Measurements from ENCODE around the gene ELOA. TPM values are rescaled to one million over a fixed set of nuclear protein-coding genes. Genes with fewer than 3 reads are reported as not detected.

Gene ELOA
- total and polyA plus RNA-seq, 9 of the 15 experiments (the other 6 are each of a cell fraction or from before 2014, with no cell fraction given), result 31.9 to 98.6 (median 61.3) TPM

- TF ChIP-seq ELF1 (tag; IDR thresholded peaks at IDR 0.05) (peak; percentile 98), CBX2 (IDR thresholded peaks at IDR 0.05; ENCODE audit: insufficient read depth, low read length, poor library complexity, severe bottlenecking) (no peak), ZBTB9 (CRISPR knock-in tag; IDR thresholded peaks at IDR 0.05) (no peak), TAF1 (IDR thresholded peaks at IDR 0.05; ENCODE audit: control insufficient read depth, extremely low read depth, insufficient read depth, low read length, severe bottlenecking) (peak; percentile 78), ZNF717 (CRISPR knock-in tag; IDR thresholded peaks at IDR 0.05) (no peak), ZBTB2 (IDR thresholded peaks at IDR 0.05) (peak; percentile 53; the same call in 1 of the 2 replicates), SRF (CRISPR knock-in tag; IDR thresholded peaks at IDR 0.05) (no peak; a peak in 1 of 4 replicates), SMAD1 (IDR thresholded peaks at IDR 0.05; ENCODE audit: low read depth, low read length, partially characterized antibody) (no peak), ZNF507 (tag; conservative IDR thresholded peaks at IDR 0.05) (no peak), PCBP1 (IDR thresholded peaks at IDR 0.05; ENCODE audit: low read depth, low read length, poor library complexity, severe bottlenecking) (peak; percentile 94), POLR2AphosphoS5 (IDR thresholded peaks at IDR 0.05; ENCODE audit: control insufficient read depth, insufficient read depth, low read depth, low read length) (peak; percentile 64), DACH1 (IDR thresholded peaks at IDR 0.05; ENCODE audit: partially characterized antibody) (no peak), SREBF2 (CRISPR knock-in tag; IDR thresholded peaks at IDR 0.05) (no peak), ZFP30 (CRISPR knock-in tag; IDR thresholded peaks at IDR 0.05; ENCODE audit: borderline replicate concordance) (no peak), SAFB (IDR thresholded peaks at IDR 0.05; ENCODE audit: borderline replicate concordance, low read depth, low read length) (peak; percentile 91; the same call in 1 of the 2 replicates), ZNF134 (CRISPR knock-in tag; conservative IDR thresholded peaks at IDR 0.05) (no peak), ZFP1 (CRISPR knock-in tag; IDR thresholded peaks at IDR 0.05) (no peak), HMG20B (CRISPR knock-in tag; IDR thresholded peaks at IDR 0.05) (no peak)
- TF ChIP-seq, protein P1, sequence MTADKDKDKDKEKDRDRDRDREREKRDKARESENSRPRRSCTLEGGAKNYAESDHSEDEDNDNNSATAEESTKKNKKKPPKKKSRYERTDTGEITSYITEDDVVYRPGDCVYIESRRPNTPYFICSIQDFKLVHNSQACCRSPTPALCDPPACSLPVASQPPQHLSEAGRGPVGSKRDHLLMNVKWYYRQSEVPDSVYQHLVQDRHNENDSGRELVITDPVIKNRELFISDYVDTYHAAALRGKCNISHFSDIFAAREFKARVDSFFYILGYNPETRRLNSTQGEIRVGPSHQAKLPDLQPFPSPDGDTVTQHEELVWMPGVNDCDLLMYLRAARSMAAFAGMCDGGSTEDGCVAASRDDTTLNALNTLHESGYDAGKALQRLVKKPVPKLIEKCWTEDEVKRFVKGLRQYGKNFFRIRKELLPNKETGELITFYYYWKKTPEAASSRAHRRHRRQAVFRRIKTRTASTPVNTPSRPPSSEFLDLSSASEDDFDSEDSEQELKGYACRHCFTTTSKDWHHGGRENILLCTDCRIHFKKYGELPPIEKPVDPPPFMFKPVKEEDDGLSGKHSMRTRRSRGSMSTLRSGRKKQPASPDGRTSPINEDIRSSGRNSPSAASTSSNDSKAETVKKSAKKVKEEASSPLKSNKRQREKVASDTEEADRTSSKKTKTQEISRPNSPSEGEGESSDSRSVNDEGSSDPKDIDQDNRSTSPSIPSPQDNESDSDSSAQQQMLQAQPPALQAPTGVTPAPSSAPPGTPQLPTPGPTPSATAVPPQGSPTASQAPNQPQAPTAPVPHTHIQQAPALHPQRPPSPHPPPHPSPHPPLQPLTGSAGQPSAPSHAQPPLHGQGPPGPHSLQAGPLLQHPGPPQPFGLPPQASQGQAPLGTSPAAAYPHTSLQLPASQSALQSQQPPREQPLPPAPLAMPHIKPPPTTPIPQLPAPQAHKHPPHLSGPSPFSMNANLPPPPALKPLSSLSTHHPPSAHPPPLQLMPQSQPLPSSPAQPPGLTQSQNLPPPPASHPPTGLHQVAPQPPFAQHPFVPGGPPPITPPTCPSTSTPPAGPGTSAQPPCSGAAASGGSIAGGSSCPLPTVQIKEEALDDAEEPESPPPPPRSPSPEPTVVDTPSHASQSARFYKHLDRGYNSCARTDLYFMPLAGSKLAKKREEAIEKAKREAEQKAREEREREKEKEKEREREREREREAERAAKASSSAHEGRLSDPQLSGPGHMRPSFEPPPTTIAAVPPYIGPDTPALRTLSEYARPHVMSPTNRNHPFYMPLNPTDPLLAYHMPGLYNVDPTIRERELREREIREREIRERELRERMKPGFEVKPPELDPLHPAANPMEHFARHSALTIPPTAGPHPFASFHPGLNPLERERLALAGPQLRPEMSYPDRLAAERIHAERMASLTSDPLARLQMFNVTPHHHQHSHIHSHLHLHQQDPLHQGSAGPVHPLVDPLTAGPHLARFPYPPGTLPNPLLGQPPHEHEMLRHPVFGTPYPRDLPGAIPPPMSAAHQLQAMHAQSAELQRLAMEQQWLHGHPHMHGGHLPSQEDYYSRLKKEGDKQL (CRISPR knock-in tag; IDR thresholded peaks at IDR 0.05; ENCODE audit: borderline replicate concordance), result no peak
Observed at GRCh38 chr1:23800400-23801337, 57.4 kb downstream of the ELOA start, which contains the start of gene GALE (continued).

Data from K562 (cell line).